Measurements from ENCODE around the gene HP1BP3.

The HP1BP3 gene

GRCh38 chr1:20770314-20771087, 16.6 kb downstream of the HP1BP3 start:
- DNase-seq (ENCODE audit: low read depth in 2 of 2): no peak

GRCh38 chr1:20767271-20767670, 19.8 kb downstream of the HP1BP3 start:
- no peak for DNase-seq (ENCODE audit: low read depth in 2 of 2)

- DNase-seq (ENCODE audit: low read depth in 2 of 2): no peak
Measured at GRCh38 chr1:20763417-20763816, 23.7 kb downstream of the HP1BP3 start.

GRCh38 chr1:20760322-20760721, 26.8 kb downstream of the HP1BP3 start:
- no peak for DNase-seq (ENCODE audit: low read depth in 2 of 2)

- DNase-seq (ENCODE audit: low read depth in 2 of 2): no peak
Measured at GRCh38 chr1:20753589-20753988, 33.5 kb downstream of the HP1BP3 start.

- DNase-seq (ENCODE audit: low read depth in 2 of 2): no peak
Measured at GRCh38 chr1:20751462-20751990, 35.6 kb downstream of the HP1BP3 start.

GRCh38 chr1:20742671-20743070, 44.4 kb downstream of the HP1BP3 start:
- DNase-seq (ENCODE audit: low read depth in 2 of 2): no peak

GRCh38 chr1:20740781-20741180, 46.3 kb downstream of the HP1BP3 start:
- no peak for DNase-seq (ENCODE audit: low read depth in 2 of 2)

GRCh38 chr1:20739225-20739624, 47.9 kb downstream of the HP1BP3 start:
- no peak for DNase-seq (ENCODE audit: low read depth in 2 of 2)

GRCh38 chr1:20735581-20736111, 51.5 kb downstream of the HP1BP3 start:
- no peak for DNase-seq (ENCODE audit: low read depth in 2 of 2)

GRCh38 chr1:20733360-20733975, 53.6 kb downstream of the HP1BP3 start:
- no peak for DNase-seq (ENCODE audit: low read depth in 2 of 2)

- DNase-seq (ENCODE audit: low read depth in 2 of 2): peak; percentile 45 to 64
Measured at GRCh38 chr1:20732588-20733359, 54.3 kb downstream of the HP1BP3 start, which contains the start of gene SH2D5. Gene SH2D5 (minus strand): TSS chr1:20732703. CDS start chr1:20728044, 4,659 bp downstream.

- DNase-seq (ENCODE audit: low read depth in 2 of 2): peak; percentile 49 to 54
Measured at GRCh38 chr1:20732071-20732587, 55.0 kb downstream of the HP1BP3 start.

GRCh38 chr1:20731057-20731991, 55.8 kb downstream of the HP1BP3 start:
- DNase-seq (ENCODE audit: low read depth in 2 of 2): no peak

- DNase-seq (ENCODE audit: low read depth in 2 of 2): no peak
Measured at GRCh38 chr1:20730690-20731056, 56.4 kb downstream of the HP1BP3 start.

GRCh38 chr1:20729990-20730689, 57.0 kb downstream of the HP1BP3 start:
- no peak for DNase-seq (ENCODE audit: low read depth in 2 of 2)

- no peak for DNase-seq (ENCODE audit: low read depth in 2 of 2)
Measured at GRCh38 chr1:20729155-20729931, 57.8 kb downstream of the HP1BP3 start.

- no peak for DNase-seq (ENCODE audit: low read depth in 2 of 2)
Measured at GRCh38 chr1:20728371-20729154, 58.5 kb downstream of the HP1BP3 start.

All from stimulated activated CD8-positive, alpha-beta memory T cell treated with anti-CD3 and anti-CD28 coated beads, Interleukin-2, amount 100 ng/mL, for 48 hours (primary cell).